GM21737 (cell line): Measurements from ENCODE around the gene LRP10.
"Not testable (repeated sequence)": the region's sequence is repeated elsewhere in the genome, so short reads cannot be mapped to it uniquely, and the experiment has no call there.

Experiments
- ATAC-seq: cut with Tn5 transposase; IDR thresholded peaks from one replicate; pipeline ENCODE4 v1.9.1; 2021; ENCODE audit warnings: mild to moderate bottlenecking, moderate library complexity; ENCODE audit not compliant: unreplicated experiment

The LRP10 gene, protein sequence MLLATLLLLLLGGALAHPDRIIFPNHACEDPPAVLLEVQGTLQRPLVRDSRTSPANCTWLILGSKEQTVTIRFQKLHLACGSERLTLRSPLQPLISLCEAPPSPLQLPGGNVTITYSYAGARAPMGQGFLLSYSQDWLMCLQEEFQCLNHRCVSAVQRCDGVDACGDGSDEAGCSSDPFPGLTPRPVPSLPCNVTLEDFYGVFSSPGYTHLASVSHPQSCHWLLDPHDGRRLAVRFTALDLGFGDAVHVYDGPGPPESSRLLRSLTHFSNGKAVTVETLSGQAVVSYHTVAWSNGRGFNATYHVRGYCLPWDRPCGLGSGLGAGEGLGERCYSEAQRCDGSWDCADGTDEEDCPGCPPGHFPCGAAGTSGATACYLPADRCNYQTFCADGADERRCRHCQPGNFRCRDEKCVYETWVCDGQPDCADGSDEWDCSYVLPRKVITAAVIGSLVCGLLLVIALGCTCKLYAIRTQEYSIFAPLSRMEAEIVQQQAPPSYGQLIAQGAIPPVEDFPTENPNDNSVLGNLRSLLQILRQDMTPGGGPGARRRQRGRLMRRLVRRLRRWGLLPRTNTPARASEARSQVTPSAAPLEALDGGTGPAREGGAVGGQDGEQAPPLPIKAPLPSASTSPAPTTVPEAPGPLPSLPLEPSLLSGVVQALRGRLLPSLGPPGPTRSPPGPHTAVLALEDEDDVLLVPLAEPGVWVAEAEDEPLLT

GRCh38 chr14:22871224-22872032, at the start of gene LRP10:
LRP10 (plus strand) TSS chr14:22871740; CDS start chr14:22872304, 564 bp downstream.
- peak; percentile 78 for ATAC-seq

DNA sequence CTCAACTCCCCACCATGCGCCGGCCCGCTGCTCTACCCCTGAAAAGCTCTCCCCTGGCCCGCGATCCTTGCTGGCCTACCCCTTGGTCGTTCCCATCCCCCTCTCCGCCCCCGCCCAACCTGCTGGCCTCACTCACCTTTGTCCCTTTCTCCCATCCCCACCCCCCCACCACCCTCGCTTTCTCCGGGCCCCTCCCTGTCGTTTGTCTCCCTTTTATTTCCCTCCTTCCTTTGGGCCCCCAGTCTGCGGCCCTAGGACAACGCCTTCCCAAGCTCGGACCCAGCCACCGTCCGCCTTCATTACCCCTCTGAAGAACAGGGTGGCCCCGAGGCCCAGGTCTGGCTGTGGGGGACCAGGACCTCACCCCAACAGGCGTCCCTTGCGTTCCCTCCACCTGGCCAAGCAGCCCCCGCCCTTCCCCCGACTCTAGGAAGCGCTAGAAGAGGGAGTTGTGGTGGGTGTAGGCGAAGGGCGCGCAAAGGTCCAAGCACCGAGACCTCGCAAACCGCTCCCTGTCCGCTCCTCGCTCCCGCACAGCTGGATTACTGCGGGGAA, 49.4 kb upstream of the LRP10 start:
- no peak for ATAC-seq

- ATAC-seq = peak; percentile 46
These were observed 48.9 kb upstream of the LRP10 start for GRCh38 chr14:22822571-22823098.

DNA sequence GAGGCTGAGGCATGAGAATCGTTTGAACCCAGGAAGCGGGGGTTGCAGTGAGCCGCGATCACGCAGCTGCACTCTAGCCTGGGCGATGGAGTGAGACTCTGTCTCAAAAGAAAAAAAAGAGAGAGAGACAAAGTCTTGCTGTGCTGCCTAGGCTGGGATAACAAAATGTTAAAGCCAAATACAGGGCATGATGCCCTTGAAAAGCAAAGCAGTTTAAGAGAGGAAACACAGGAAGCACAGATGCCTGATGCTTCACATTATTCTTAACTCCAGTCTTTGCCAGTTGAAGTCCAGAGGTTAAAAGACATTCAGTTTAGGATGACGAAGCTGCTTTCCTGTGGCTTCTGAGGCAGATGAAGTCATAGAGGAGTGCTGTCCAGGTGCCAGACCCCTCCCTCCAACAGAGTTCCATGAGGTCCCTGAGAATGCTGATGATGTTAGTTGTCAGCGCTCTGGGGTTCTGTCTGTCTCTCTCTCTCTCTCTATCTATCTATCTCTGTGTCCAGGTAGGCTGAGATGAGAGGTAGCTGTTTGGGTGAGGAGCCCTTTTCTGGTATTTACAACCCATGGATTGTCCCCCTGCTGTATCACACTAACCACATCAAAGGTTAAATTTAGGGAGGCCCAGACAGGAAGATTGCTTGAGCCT, 46.7 kb upstream of the LRP10 start:
- ATAC-seq = no peak

- ATAC-seq = not testable (repeated sequence)
These were observed 42.4 kb upstream of the LRP10 start for GRCh38 chr14:22829076-22829660.

DNA sequence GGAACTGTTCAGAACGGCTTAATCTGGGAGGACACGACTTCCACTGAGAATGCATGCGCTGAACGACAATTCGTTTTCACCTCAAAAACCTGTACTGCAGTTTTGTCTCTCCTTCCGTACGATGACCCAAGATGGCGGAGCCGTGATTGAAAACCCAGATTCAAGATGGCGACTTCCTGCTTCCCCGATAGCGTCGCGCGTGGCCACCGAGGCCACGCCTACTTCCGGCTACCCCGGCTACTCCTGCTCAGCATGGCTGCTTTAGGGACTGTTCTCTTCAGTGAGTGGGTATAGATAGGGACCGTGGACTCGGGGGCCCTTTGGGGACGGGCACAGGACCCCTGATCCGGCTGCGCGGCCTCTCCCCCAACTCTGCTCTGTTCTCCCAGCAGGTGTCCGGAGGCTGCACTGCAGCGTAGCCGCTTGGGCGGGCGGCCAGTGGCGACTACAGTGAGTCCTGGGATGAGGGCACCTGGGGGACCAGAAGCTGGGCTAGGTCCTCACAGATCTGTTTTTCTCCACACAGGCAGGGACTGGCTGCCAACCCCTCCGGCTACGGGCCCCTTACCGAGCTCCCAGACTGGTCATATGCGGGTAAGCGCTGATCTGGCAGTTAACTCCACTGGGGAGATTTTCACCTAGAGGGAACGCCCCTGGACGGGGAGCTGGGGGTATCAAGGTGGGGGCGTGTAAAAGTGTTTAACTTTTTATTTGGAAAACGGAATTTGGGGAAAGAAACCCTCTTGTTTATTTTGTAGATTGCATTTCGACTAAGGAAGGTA, 41.7 kb upstream of the LRP10 start, which contains the start of gene MRPL52:
MRPL52 (plus strand) TSS at position 227 of the 782 bp plus-strand sequence; CDS start at position 253, 26 bp downstream.
- ATAC-seq = peak; percentile 88

DNA sequence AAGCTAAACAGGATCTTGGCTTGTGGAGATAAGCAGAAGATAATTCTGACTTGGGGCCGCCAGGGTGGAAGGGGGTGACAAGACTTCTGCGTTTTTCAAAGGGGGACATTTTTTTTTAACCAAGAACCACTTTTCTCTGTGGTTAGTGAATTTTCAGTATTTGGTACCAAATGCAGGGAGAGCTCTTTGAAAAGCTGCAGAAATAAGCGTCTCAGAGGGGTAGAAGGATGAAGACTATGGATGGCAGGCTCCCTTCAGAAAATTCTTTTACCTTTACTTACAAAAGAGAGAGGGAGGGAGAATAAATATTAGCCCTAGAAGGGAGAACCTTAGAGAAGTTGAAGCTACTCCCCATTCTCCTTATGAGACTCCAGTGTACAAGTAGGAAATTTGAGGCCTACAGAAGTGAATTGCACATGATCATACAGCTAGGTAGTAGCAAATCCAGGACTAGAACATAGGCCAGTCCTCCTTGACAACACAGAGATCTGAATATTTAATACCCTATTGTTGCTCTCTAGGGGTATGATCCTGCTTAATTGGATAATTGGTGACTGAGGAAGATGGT, 41.0 kb upstream of the LRP10 start:
- ATAC-seq = no peak

DNA sequence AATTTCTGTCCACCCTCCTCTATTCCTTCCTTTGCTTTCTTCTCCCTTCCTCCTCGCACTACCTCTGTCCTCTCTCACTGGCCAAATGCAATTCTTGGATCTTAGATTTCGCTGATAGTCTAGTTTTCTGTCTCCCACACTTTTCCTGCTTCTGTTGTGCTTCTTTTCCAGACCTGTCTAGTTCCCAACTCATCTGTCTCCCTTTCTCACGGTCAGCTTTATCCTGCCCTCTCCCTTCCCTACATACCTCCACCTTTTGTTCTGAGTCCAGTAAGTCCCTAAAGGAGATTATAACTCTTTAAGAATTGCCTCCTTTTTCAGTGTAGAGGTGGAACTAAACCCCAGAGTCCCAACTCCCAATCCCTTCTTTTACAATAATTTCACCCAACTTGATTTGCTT, 36.0 kb upstream of the LRP10 start:
- ATAC-seq = no peak

GRCh38 chr14:22836301-22837113, 35.0 kb upstream of the LRP10 start, which contains the start of gene MMP14:
MMP14 (plus strand) TSS chr14:22836585; CDS start chr14:22836818, 233 bp downstream.
- ATAC-seq = no peak

GRCh38 chr14:22837114-22837749, 34.3 kb upstream of the LRP10 start:
- no peak for ATAC-seq

DNA sequence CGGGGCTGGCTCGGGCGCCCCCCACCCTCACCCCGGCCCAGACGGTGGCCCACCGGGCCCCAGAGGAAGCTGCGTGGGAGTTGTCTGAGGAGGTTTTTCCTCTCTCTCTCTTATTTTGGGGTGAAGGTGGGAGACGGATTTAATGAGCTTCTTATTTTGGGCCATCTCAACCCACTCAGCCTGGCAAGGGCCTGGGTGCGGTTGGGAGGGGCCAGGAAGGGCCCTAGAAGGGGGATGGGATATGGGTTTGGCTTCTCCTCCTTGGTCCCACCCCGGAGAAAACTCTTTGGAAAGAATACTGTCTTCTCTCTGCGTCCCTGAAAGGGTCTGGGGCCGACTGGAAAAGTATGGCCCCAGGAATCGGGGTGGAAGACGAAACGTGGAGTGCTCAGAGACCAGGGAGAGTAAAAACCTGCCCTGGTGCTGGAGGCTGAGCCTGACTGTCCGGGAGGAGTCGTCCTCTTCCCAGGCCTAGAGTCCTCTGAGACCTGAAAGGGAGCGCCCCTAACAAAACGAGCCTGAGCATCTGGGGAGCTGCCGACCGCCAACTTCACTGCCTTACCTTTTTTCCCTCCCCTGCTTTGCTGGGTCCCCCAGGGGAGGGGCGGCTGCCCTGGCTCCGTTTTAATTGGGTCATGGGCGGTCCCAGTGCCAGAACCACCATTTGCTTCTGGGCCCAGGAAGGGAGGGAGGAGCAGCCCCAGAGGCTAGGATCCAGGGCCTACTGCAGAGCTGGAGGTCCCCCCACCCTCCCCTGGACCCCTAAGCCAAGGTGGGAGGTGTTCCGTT, 33.6 kb upstream of the LRP10 start:
- ATAC-seq = no peak

DNA sequence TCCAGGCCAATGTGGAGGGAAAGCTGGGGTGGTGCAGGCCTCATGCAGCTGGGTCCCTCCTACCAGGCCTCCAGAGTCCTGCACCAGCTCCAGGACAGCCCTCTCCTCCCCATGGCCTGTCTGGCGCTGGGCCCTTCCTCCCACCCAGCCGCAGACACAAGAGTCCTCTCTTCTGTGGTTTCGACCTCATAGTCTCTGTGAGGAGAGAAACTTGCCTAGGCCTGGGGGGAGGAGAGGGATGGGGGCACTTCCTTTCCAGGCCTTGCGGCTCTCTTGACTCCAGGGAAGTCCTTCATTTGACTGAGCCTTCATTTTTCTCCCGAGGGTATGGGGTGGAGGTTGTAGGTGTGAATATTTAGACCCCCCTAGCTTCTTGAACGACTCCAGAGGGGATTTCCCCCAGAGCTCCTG, 32.9 kb upstream of the LRP10 start:
- no peak for ATAC-seq

DNA sequence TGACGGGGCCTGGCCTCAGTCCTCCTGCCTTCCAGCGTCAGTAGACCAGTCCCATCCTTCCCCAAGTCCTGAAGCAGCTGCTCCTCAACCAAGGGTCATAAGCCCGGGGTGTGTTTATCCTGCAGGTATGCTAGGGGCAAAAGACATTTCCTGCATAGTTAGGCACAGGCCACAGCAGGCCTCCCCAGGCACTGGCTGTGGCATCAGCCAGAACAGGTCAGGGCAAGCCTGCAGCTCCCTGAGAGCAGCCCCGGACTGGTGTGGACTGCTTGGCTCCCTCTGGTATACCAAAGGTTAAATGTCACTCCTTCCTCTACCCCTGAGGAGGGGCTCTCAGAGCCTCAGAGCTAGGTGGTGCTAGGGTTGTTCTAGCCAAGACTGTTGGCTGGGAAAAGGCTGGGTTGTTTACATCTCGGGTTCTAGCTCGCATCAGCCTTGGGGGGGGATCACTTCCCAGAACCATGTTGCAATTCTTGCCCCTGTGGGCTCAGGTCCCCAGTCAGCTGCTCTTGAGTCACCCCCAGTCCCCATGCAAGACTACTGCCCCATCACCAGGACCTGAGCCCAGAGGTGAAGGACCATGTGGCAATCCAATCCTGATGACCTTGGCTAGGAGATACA, 32.3 kb upstream of the LRP10 start:
- ATAC-seq = no peak

GRCh38 chr14:22841311-22841710, 30.2 kb upstream of the LRP10 start:
- no peak for ATAC-seq

- ATAC-seq = no peak
These were observed 29.8 kb upstream of the LRP10 start for GRCh38 chr14:22841769-22842168.
